GM21423 (cell line): Measurements from ENCODE around the gene HPS5.

Experiments
- ATAC-seq: cut with Tn5 transposase; IDR thresholded peaks from one replicate; pipeline ENCODE4 v1.9.1; 2021; ENCODE audit warnings: mild to moderate bottlenecking, moderate library complexity; ENCODE audit not compliant: unreplicated experiment

Gene HPS5

DNA sequence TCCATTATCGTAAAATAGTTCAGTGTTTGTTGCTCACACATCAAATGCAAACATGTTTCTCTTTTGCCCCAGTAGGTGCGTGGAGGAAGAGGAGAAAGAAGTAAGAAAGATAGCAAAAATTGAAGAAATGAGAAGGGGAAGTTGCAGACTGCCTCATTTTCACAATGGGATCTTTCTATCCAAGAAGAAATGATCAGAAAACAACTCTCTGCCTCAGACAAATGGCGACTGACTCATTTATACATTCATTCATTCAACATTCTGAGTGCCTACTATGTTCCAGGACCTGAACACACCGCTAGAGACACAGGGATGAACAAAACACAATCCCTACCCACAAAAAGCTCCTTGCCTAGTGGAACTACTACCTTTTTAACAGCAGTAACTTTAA lies 367 bp downstream of the HPS5 start:
- peak; percentile 2 for ATAC-seq

DNA sequence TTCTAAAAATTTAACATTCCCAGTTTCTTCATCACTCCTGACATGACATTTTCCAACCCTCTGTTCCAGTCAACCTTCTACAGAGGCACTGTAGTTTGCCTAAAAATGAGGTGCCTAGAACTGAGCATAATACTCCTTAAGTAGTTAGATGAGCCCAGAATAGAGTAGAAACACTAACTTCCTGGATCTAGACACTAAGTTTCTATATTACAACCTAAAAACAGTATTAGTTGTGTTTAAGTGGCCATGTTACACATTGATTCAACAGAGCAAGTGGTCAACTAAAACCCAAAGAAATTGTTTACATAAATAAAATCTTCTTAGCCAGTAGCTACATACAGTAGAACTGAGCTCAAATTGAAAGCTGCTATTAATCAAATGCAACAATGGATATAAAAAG lies 1.3 kb downstream of the HPS5 start:
- ATAC-seq: no peak

DNA sequence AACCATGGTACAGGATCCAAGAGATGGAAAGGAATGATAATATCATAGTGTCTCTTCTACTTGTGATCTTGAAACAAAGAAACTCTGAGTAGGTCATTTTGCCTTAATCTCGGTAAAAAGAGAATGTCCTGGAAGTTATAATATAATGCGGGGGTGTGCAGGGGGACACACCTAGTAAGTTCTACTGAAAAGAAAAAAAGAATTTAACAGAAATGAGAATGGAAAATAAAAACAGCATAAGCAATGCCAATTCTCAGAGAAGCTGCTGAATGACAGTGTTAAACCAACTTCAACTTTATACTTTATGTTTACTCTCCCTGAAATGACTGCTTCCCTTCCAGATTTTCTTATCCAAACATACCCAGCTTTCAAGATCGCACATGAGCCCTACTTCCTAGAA lies 2.0 kb downstream of the HPS5 start:
- no peak for ATAC-seq

DNA sequence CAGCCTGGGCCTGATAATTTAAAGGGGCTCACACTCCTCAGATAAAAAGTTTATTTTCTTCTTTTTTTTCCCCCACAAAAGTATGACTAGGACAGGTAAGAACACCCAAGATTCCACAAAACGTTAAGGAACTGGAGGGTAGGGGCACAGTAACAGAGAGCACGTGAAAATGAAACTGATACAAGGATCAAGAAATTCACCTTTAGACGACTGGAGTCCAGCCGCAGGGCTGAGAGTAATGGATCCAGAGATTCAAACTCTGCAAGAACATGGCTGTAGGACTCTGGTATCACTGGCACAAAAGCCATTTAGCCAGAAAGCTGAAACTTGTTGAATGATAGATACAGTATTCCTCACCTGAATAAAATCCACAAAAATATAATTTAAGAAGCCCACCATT lies 4.4 kb downstream of the HPS5 start:
- no peak for ATAC-seq

DNA sequence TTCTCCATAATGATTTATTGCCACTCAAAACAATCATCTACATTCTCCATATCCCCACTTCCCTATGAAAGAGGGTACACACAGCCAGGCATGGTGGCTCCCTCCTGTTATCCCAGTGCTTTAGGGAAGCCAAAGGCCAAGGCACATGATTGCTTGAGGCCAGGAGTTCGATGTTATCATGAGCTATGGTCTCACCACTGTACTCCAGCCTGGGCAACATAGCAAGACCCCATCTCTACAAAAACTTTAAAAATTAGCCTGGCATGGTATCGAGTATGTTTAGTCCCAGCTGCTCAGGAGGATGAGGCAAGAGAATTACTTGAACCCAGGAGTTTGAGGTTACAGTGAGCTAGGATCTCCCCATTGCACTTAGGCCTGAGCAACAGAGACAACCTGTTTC lies 6.0 kb downstream of the HPS5 start:
- ATAC-seq: no peak

DNA sequence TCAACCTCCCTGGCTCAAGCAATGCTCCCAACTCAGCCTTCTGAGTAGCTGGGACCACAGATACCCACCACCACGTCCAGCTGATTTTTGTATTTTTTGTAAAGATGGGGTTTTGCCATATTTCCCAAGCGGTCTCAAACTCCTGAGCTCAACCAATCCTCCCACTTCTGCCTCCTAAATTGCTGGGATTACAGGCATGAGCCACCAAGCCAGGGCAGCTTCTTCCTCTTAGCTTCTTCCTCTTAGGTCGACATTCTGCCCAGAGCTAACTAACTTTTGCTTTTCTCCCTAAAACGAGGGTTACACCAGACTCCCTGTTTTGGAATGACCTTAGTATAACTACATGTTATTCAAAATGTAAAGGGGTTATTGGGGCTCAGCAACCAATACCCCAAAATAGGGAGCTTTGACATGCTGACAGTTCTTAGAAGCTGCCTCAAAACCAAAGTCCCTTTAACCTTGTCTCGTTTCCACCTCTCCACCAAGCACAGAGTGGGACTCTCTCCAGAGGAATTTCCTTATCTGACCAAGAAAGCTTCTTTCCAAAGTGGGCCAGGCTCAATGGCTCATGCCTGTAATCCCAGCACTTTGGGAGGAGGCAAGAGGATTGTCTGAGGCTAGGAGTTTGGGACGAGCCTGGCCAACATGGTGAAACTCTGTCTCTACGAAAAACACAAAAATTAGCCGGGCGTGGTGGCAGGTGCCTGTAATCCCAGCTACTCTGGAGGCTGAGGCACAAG lies 7.0 kb downstream of the HPS5 start:
- no peak for ATAC-seq

DNA sequence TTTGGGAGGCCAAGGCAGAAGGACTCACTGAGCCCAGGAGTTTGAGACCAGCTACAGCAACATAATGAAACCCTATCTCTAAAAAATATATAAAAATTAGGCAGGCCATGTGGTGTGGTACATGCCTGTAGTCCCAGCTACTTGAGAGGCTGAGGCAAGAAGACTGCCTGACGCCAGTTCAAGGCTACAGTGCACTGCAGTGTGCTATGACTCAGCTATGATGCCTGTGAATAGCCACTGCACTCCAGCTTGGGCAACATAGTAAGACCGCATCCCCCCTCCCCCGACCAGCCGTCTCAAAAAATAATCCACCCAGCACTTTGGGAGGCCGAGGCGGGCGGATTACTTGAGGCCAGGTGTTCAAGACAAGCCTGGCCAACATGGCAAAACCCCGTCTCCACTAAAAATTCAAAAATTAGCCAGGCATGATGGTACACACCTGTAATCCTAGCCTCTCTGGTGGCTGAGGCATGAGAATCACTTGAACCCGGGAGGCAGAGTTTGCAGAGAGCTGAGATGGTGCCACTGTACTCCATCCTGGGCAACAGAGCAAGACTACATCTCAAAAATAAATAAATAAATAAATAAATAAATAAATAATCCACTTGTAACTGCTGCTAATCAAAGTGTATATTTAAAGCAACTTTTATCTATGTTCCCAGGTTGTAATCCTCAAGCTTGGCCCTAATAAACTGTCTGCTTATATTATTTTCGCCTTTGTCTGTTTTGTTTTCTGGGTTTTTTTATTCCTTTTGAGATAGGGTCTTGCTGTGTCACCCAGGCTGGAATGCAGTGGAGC lies 7.8 kb downstream of the HPS5 start:
- ATAC-seq: no peak

DNA sequence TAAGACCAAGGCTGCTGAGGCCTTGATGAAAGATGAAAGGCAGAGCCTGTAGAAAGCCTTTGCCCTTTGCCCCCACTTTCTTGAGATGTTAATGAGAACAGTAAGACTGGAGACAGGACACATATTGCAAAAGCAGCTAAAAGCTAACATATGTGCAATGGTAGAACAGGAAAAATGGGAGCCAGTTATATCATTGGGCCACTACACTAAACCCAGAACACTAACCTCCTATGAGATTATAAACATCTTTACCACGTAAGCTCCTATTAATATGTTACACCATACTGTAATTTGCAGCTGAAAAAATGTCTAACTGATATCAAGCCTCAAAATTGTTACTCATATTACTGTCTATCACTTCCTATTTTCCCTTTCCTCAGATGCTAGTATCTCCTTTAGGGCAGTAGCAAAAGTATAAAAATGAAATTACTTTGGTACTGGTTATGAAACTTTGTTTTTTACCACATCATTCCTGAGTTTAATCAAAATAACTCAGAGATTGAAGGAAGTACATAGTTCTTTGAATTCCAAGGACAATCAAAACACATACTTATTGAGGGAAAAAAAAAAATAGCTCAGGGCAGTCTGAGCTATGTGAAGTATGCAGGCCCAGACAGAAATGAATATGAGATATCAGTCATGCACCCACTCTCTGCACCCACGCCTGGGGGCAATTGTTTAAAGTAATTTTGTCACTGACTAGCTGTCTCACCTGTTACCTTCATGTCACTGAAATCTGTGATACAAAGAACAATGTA lies 9.1 kb downstream of the HPS5 start:
- no peak for ATAC-seq

DNA sequence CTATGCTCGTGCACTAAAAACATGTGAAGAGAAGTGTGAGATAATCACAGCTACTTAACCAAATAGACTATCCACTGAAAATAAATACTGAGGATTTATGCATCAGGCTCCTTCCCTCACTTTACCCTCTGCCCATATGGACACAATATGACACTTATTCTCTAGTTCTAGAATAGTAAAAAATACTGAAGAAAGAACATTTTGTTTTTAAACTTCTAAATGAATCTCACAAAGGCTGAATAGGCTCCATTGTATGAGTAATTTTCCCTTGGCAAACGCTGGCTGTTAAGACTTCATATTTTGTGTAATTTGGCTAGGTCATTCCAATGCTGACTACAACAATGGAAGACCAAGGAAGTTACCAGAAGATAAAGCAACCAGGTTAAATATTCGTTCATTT lies 9.9 kb downstream of the HPS5 start:
- no peak for ATAC-seq

DNA sequence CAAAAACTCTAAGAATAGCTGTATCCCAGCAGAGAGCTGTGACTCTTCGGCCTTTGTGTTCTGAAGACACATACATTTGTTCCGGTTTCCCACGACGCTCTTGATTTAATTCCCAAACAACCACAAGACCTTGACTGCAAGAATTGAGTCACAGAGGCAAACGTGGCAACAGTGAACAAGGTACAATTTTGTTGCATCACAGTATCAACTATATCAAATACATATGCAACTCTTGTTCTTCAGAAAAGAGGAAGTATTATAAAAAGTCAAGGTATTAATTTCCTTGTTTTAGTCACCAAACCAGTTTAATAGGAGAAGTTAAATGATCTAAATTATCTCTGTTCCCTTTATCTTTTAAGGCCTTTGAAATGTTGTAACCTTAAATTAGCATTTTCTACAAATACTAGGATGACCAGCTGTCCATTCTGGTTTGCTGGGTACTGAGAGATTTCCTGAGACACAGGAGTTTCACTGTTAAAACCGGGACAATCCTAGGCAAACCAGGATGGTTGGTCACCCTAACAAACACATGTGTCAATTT lies 11.1 kb downstream of the HPS5 start:
- no peak for ATAC-seq

DNA sequence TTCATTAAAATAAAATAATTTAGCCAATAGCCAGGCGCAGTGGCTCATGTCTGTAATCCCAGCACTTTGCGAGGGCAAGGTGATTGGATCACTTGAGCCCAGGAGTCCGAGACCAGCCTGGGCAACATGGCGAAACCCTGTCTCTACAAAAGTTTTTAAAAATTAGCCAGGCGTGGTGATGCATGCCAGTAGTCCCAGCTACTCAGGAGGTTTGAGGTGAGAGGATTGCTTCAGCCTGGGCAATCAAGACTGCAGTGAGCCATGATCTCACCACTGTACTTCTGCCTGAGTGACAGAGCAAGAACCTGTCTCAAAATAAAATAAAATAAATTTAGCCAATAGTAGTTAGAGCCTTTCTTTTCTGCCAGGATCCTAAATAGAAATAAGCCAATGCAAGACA lies 12.2 kb downstream of the HPS5 start:
- ATAC-seq: no peak

DNA sequence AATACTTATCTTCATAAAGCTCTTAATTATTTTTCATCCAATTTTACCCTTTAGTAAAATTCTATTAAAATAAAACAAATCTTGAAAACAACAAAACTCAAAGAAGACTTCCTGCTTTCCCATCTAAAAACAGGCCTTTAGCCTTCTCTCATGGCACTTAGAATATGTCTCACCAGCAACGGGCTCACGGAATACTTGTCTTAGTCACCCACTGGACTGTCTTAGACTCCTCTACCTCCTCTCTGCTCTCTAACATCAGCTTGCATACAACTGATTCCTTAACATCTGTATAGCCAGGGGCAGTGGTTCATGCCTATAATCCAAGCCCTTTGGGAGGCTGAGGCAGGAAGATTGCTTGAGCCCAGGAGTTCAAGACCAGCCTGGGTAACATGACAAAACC lies 13.7 kb downstream of the HPS5 start:
- ATAC-seq: no peak

DNA sequence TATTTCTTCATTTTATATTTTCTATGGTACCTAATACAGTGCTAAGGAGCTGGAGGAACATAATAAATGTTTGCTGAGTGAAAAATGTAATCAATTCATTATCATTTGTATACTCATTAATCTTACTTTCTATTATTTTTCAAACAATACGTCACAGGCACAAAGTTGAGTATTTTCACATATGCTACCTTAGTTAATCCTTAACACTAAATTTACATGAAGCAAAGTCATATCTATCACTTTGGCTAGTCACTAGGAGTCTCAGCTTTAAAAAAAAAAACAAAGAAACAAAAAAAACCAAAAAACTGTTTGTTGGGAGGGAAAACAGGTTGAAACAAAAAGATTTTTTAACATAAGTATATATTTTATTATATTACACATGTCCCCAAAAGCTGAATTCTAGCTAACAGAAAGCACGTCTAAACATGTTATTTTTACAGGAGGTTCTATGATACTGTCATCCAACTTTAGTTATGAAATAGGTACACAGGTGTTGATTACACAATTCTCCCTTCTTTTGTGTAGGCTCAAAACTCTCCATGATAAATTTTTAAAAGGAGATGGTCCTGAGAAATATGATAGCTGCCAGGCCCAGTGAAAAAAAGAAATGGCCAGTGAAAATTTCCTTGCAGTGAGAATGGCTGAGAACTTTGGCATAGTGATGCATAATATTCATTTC lies 14.3 kb downstream of the HPS5 start:
- no peak for ATAC-seq

DNA sequence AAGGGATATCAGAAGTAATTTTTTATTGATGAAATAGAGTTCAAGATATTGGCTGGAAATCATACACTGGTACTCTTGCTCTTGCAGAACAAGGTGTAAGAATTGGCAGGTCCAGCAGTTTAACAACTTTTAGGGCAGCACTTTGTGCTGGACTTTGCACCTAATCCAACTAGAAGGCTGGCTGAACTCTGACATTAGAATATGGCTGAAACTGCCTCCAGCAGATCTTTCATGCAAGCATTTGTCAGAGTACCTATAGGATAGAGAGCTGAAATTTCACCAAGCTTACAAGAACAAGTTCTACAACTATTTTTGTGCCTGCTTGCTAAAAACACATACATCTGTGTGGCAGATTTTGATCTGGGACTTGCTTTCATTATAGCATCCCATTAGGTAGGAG lies 17.2 kb downstream of the HPS5 start:
- no peak for ATAC-seq

DNA sequence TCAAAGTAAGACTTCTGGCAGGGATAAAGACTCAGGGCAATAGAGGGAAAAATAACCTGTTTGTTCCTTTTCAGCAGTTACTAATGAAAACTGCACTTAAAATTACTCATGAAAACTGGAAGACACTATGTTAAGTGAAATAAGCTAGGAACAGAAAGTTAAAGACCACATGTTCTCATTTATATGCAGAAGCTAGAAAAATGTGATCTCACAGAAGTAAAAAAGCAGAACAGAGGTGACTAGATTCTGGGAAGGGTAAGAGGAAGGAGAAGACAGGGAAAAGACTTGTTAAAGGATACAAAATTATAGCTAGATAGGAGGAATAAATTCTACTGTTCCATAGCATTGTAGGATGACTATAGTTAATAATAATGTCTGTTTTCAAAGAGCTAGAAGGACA lies 22.2 kb downstream of the HPS5 start:
- no peak for ATAC-seq

DNA sequence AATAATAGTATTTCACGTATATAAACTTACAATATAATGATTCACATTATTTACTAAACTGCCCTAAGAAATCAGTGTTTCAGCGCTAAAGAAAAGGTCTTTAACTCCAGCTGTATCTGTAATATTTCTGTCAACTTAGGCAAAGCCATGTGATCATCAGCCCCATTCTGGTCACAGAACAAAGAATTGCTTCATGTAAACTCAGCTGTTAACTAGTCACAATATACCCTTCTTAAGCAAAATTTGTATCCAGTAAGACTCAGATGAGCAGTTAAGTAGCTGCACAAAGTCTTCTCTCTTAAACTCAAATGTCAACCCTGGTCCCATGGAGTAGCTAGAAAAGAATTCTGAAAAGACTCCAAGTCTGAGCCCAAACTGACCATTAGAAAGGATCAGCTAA lies 26.6 kb downstream of the HPS5 start:
- ATAC-seq: no peak

DNA sequence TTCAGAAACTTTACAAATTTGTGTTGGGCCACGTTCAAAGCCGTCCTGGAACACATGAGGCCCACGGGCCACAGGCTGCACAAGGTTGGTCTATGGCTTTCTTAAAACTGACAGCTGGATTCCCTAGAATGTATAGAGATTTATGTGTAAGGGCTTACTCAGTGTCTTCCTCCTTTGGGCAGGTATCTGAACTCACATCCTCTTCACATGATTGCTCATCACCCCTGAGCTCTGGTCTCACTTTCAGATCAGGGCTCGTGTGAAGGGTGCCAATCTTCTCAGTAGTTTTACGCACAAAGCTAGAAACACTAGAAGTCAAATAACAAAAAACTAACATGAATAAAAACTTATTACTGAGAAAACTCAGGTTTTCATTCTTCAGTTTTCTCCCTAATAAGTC lies 27.1 kb downstream of the HPS5 start:
- ATAC-seq: peak; percentile 69

DNA sequence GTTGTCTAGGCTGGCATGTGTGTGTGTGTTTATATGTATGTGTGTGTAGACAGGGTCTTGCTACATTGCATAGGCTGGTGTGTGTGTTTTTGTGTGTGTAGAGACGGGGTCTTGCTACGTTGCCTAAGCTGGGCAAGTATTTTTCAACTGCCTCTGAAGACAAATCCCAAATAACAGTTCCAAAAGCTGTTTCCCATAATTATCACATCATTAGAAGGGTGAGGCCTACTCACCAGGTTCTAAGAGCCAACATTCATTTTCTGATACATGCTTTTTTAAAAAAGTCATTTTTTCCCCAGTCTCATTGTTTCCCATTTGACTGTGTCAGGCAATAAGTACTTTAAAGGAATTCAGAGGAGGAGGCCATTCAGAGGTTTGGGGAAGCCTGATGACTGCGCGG lies 33.0 kb downstream of the HPS5 start:
- no peak for ATAC-seq

DNA sequence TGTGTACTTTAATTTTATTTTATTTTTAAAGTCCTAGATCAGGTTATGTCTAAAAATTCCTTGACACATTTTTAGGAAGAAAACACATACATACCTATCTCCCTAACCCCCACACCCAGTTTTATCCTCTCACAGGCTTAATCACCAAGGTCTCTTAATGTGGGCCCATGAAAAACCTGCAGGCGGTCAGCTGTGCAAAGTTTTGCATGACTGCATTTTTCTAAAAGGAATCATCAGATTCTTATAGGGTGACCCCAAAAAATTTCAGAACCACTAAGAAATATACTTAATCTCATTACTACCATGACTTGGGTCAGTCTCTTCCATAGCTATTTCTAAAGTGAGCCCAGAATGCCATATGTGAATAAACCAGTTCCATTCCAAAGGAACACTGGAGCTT lies 36.1 kb downstream of the HPS5 start:
- ATAC-seq: no peak

DNA sequence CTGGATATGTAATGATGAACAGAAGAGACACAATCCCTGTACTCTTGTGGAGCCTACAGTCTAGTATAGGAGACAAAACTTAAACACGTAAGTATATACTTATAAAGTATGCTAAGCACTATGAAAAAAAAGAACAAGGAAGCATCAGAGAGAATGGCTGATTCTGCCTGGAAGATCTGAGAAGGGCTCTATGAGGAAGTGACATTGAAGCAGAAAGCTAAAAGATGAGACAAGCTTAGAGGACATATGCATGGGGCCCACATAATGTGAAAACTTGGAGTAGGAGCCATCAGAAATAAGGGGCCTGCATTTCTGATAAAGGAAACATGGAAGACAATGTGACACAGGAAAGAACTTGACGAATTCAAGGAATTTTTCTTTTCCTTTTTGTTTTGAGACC lies 39.3 kb downstream of the HPS5 start:
- no peak for ATAC-seq

DNA sequence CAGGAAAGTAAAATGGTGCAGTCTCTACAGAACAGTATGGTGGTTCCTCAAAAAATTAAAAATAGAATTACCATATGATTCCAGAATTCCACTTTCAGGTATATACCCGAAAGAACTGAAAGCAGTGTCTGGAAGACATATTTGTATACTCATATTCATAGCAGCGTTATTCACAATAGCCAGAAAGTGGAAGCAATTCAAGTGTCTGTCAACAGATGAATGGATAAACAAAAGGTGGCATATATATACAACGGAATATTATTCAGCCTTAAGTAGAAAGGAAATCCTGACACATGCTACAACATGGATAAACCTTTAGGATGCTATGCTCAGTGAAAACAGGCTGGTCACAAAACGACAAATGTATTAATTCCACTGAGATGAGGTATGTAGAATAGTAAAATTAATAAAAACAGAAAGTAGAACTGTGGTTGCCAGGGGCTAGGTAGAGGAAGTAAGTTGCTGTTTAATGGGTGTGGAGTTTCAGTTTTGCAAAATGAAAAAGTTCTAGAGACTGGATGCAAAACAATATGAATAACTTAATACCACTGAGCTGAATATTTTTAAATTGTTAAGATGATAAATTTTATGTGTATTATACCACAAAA lies 41.4 kb downstream of the HPS5 start:
- ATAC-seq: peak; percentile 83
